IPS-18a (cell line): ENCODE results near the gene HMGB3.

ENCODE experiments used
- H3K27ac ChIP-seq: one replicate; pipeline ENCODE4 v1.5.1; 2013; ENCODE audit warnings: low read length
- H3K27me3 ChIP-seq: one replicate; pipeline ENCODE4 v1.6.1; 2013; ENCODE audit warnings: mild to moderate bottlenecking, low read length; ENCODE audit not compliant: control insufficient read depth, insufficient read depth
- H3K36me3 ChIP-seq: one replicate; pipeline ENCODE4 v1.6.1; 2013; ENCODE audit warnings: low read depth, low read length; ENCODE audit not compliant: control insufficient read depth
- H3K4me1 ChIP-seq: one replicate; pipeline ENCODE4 v1.6.1; 2013; ENCODE audit warnings: low read depth, low read length; ENCODE audit not compliant: control insufficient read depth
- H3K4me3 ChIP-seq: one replicate; pipeline ENCODE4 v1.5.1; 2013; ENCODE audit warnings: low read length
- H3K9ac ChIP-seq: one replicate; pipeline ENCODE4 v1.6.1; 2013; ENCODE audit warnings: mild to moderate bottlenecking, low read length, moderate library complexity
- H3K9me3 ChIP-seq: one replicate; pipeline ENCODE4 v1.6.1; 2013; ENCODE audit warnings: low read depth, low read length; ENCODE audit not compliant: control insufficient read depth

HMGB3 gene

DNA sequence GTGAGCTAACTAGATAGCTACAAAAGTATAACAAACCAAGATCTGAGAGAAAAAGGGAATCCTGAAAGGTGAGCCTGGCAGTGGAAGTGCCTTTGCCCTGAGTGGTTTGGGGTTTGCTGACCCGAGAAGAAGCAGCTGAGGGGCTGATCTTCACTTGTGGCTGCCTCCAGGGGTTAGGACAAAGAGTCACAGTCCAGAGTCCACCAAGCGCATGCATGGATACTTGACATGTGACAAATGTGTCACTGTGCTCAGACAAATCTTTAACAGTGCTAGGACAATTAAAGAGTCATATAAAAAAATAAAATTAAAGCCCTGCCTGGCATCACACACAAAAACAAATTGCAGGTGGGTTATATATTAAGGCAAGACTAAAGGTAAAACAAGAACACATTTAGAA, 26.4 kb downstream of the HMGB3 start:
- Histone ChIP-seq H3K4me1 (no peaks in the 10 kb centered on the region), H3K27me3 (no peaks in the 10 kb centered on the region), H3K27ac (no peak overlapping the region), H3K36me3 (no peaks in the 10 kb centered on the region), H3K9me3 (peaks cover 6% of the 10 kb centered on the region), H3K9ac (no peak overlapping the region), H3K4me3 (no peak overlapping the region)

DNA sequence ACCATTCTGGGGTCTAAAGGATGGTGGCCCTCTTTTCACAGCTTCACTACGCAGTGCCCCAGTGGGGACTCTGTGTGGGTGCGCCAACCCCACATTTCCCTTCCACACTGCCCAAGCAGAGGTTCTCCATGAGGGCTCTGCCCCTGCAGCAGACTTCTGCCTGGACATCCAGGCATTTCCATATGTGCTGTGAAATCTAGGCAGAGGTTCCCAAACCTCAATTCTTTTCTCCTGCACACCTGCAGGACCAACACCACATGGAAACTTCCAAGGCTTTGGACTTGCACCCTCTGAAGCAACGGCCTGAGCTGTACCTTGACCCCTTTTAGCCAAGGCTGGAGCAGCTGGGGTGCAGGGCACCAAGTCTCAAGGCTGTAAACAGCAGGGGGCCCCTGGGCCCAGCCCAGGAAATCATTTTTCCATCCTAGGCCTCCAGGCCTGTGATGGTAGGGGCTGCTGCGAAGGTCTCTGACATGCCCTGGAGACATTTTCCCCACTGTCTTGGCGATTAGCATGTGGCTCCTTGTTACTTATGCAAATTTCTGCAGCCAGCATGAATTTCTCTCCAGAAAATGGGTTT, 30.1 kb downstream of the HMGB3 start:
- Histone ChIP-seq H3K4me3 (no peak overlapping the region), H3K27me3 (no peaks in the 10 kb centered on the region), H3K27ac (no peak overlapping the region), H3K36me3 (no peaks in the 10 kb centered on the region), H3K4me1 (no peaks in the 10 kb centered on the region), H3K9ac (no peak overlapping the region), H3K9me3 (peaks cover 6% of the 10 kb centered on the region)

DNA sequence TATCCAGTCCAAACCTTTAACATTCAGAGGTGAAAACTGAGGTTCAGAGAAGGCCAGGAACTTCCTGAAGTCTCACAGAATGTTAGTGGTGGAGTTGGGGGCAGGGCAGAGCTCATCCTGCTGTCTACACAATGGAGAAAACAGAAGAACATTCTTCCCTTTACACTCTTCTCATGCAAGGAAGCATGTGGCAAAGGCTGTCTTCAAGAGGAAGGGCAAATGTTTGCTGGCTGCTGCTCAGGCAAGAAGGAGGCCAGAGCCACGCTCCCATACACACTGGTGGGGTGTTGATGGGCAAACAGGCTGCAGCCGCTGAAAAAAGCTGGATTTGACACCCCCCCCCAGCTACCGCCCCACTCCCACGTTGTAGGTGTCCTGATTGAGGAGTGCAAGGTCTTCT, 32.5 kb downstream of the HMGB3 start:
- Histone ChIP-seq H3K4me3 (no peak overlapping the region), H3K9ac (no peak overlapping the region), H3K36me3 (no peaks in the 10 kb centered on the region), H3K27me3 (no peaks in the 10 kb centered on the region), H3K4me1 (no peaks in the 10 kb centered on the region), H3K9me3 (peaks cover 10% of the 10 kb centered on the region), H3K27ac (no peak overlapping the region)

DNA sequence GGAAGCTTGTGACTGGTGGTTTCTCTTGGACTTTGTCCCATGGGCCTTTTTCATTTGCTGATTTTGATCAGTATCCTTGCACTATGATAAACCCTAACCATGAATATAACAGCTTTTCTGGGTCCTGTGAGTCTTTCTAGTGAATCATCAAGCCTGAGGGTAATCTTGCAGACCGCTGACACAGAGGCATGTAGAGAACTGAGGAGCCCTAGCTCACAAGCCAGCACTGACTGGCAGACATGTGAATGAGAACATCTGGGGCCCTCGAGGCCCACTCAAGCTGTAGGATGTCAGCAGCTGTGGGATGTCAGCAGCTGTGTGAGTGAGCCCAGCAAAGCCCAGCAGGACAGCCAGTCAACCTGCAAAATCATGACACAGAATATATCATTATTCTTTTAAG, 36.7 kb downstream of the HMGB3 start:
- Histone ChIP-seq H3K27ac (no peak overlapping the region), H3K36me3 (no peaks in the 10 kb centered on the region), H3K9ac (no peak overlapping the region), H3K27me3 (no peaks in the 10 kb centered on the region), H3K4me3 (no peak overlapping the region), H3K4me1 (no peaks in the 10 kb centered on the region), H3K9me3 (peaks cover 11% of the 10 kb centered on the region)

DNA sequence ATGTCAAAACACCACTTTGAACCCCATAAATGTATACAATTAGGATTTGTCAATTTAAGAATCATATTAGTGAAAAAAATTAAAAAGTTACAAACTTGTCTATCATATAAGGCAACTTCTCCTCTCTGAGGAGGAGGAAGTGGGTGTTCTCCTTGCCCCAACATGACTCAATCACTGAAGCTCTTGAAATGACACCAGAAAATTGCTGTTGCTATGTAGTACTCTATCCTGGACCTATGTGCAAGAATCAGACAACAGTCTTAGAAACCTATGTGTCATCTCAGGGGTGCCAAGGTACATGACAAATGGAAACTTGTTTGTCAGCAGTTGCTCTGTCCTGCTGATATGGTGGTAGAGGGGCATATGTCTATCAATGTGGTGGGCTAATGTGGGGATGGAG, 47.7 kb downstream of the HMGB3 start:
- no peaks in the 10 kb centered on the region for H3K27me3 ChIP-seq
- no peak overlapping the region for H3K4me3 ChIP-seq
- no peak overlapping the region for H3K9ac ChIP-seq
- H3K27ac ChIP-seq = no peak overlapping the region
- no peaks in the 10 kb centered on the region for H3K4me1 ChIP-seq
- H3K36me3 ChIP-seq = no peaks in the 10 kb centered on the region
- H3K9me3 ChIP-seq = peaks cover 10% of the 10 kb centered on the region

DNA sequence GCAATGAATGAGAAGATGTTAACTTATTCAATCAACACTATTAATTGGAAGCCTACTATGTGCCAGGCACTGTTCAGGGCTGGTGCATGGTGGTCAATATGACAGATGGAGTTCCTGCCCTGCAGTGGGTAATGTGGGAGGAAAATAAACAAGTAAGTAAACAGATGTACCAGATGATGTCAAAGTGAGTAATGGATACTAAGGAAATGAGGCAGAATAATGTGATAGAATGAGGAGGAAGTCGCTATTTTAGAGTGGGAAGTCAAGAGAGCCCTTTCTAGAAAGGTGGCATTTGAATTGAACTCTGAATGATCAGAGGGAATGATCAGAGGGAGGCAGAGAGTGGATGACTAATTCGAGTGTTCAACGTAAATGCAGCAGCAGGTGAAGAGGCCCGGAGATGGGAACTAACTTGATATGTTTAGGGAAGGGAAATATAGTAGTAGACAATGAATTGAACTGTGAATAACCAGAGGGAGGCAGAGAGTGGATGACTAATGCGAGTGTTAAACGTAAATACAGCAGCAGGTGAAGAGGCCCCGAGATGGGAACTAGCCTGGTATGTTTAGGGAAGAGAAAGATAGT, 48.3 kb downstream of the HMGB3 start:
- Histone ChIP-seq H3K27ac (no peak overlapping the region), H3K9me3 (peaks cover 10% of the 10 kb centered on the region)

DNA sequence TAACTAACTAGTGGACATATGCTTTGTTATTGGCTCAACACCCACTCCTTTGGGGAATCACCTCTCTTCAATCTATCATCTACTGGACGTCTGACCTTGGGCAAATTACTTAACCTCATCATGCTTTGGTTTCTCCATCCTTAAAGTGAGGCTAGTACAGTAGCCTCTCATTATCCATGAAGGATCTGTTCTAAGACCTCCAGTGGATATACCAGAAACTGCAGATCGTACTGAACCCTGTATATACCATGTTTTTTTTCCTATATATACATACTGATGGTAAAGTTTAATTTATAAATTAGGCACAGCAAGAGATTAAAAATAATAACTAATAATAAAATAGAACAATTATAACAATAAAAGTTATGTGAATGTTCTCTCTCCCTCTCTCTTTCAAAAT, 56.2 kb downstream of the HMGB3 start:
- H3K27me3 ChIP-seq = no peaks in the 10 kb centered on the region
- no peaks in the 10 kb centered on the region for H3K36me3 ChIP-seq
- no peaks in the 10 kb centered on the region for H3K4me1 ChIP-seq
- no peak overlapping the region for H3K27ac ChIP-seq
- H3K9me3 ChIP-seq = peaks cover 21% of the 10 kb centered on the region
- H3K9ac ChIP-seq = no peak overlapping the region
- no peak overlapping the region for H3K4me3 ChIP-seq

More for the DNA sequence above, 48.3 kb downstream of the HMGB3 start:
- Histone ChIP-seq H3K36me3 (no peaks in the 10 kb centered on the region), H3K4me3 (no peak overlapping the region), H3K4me1 (no peaks in the 10 kb centered on the region), H3K9ac (no peak overlapping the region), H3K27me3 (no peaks in the 10 kb centered on the region)
